H9 (cell line): ENCODE results near the gene CDH1. TPM values are rescaled to one million over a fixed set of nuclear protein-coding genes. Genes with fewer than 3 reads are reported as not detected.

Experiments used
- DNase-seq: peaks from one replicate; pipeline ENCODE4 v3.0.0-alpha.2; 2017
- H2AFZ ChIP-seq: one replicate; pipeline ENCODE4 v1.6.1; 2013; ENCODE audit warnings: mild to moderate bottlenecking, low read length, control low read depth, moderate library complexity
- H2AK5ac ChIP-seq: 2 replicates; pipeline ENCODE4 v1.6.1; 2013; ENCODE audit warnings: low read length, control low read depth, mixed read lengths; ENCODE audit not compliant: insufficient read length
- H2BK120ac ChIP-seq: one replicate; pipeline ENCODE4 v1.6.1; 2013; ENCODE audit warnings: low read depth, mild to moderate bottlenecking, low read length, control low read depth, inconsistent platforms; ENCODE audit not compliant: poor library complexity, severe bottlenecking
- H2BK12ac ChIP-seq: 2 replicates; pipeline ENCODE4 v1.6.1; 2013; ENCODE audit warnings: low read length, control low read depth, mixed read lengths, low read depth; ENCODE audit not compliant: insufficient read length
- H2BK15ac ChIP-seq: 2 replicates; pipeline ENCODE4 v1.6.1; 2013; ENCODE audit warnings: low read depth, low read length, control low read depth
- H2BK20ac ChIP-seq: one replicate; pipeline ENCODE4 v1.6.1; 2013; ENCODE audit warnings: low read depth, mild to moderate bottlenecking, low read length, control low read depth, inconsistent platforms; ENCODE audit not compliant: poor library complexity, severe bottlenecking
- H2BK5ac ChIP-seq: 2 replicates; pipeline ENCODE4 v1.6.1; 2013; ENCODE audit warnings: low read length, control low read depth, mixed read lengths; ENCODE audit not compliant: insufficient read length
- H3K14ac ChIP-seq: 2 replicates; pipeline ENCODE4 v1.6.1; 2013; ENCODE audit warnings: low read length, control low read depth; ENCODE audit not compliant: insufficient read depth
- H3K18ac ChIP-seq: 2 replicates; pipeline ENCODE4 v1.6.1; 2013; ENCODE audit warnings: low read depth, mild to moderate bottlenecking, mixed read lengths, low read length, control low read depth; ENCODE audit not compliant: insufficient read length
- H3K23ac ChIP-seq: 2 replicates; pipeline ENCODE4 v1.6.1; 2013; ENCODE audit warnings: low read length, control low read depth, mixed read lengths, low read depth; ENCODE audit not compliant: insufficient read length
- H3K23me2 ChIP-seq: 2 replicates; pipeline ENCODE4 v1.6.1; 2013; ENCODE audit warnings: low read depth, mild to moderate bottlenecking, mixed read lengths, low read length, control low read depth; ENCODE audit not compliant: insufficient read length, poor library complexity, severe bottlenecking
- H3K27ac ChIP-seq: 2 replicates; pipeline ENCODE4 v1.5.1; 2013; ENCODE audit warnings: low read length, control low read depth, mixed read lengths, low read depth; ENCODE audit not compliant: insufficient read length
- H3K27me3 ChIP-seq: 2 replicates; pipeline ENCODE4 v1.6.1; 2013; ENCODE audit warnings: low read length, control low read depth, inconsistent platforms; ENCODE audit not compliant: insufficient read depth
- H3K4ac ChIP-seq: 2 replicates; pipeline ENCODE4 v1.6.1; 2013; ENCODE audit warnings: low read depth, mild to moderate bottlenecking, control low read depth, inconsistent platforms, low read length, moderate library complexity
- H3K4me1 ChIP-seq: 2 replicates; pipeline ENCODE4 v1.6.1; 2013; ENCODE audit warnings: low read length, control low read depth, inconsistent platforms; ENCODE audit not compliant: insufficient read depth
- H3K4me2 ChIP-seq: 2 replicates; pipeline ENCODE4 v1.6.1; 2013; ENCODE audit warnings: low read length, control low read depth, mixed read lengths; ENCODE audit not compliant: insufficient read length, insufficient read depth
- H3K56ac ChIP-seq: 2 replicates; pipeline ENCODE4 v1.6.1; 2013; ENCODE audit warnings: low read depth, mild to moderate bottlenecking, mixed read lengths, low read length, control low read depth; ENCODE audit not compliant: insufficient read length
- H3K79me1 ChIP-seq: 2 replicates; pipeline ENCODE4 v1.6.1; 2013; ENCODE audit warnings: low read depth, mild to moderate bottlenecking, moderate library complexity, low read length, control low read depth, inconsistent platforms; ENCODE audit not compliant: insufficient read depth, poor library complexity, severe bottlenecking
- H3K79me2 ChIP-seq: 2 replicates; pipeline ENCODE4 v1.6.1; 2013; ENCODE audit warnings: low read length, control low read depth, inconsistent platforms; ENCODE audit not compliant: insufficient read depth
- H3K9ac ChIP-seq: 2 replicates; pipeline ENCODE4 v1.6.1; 2013; ENCODE audit warnings: low read length, control low read depth, mixed read lengths; ENCODE audit not compliant: insufficient read length; ENCODE audit errors: extremely low read depth
- H3K9me3 ChIP-seq: one replicate; pipeline ENCODE4 v1.6.1; 2013; ENCODE audit warnings: low read depth, low read length, inconsistent platforms; ENCODE audit not compliant: control insufficient read depth
- H3T11ph ChIP-seq: one replicate; pipeline ENCODE4 v1.6.1; 2013; ENCODE audit warnings: mild to moderate bottlenecking, low read length, control low read depth, inconsistent platforms
- H4K20me1 ChIP-seq: one replicate; pipeline ENCODE4 v1.6.1; 2013; ENCODE audit not compliant: control insufficient read depth, insufficient read length, insufficient read depth
- H4K5ac ChIP-seq: 2 replicates; pipeline ENCODE4 v1.6.1; 2013; ENCODE audit warnings: low read depth, mild to moderate bottlenecking, mixed read lengths, low read length, control low read depth; ENCODE audit not compliant: insufficient read length
- H4K8ac ChIP-seq: replicated peaks from 2 replicates; pipeline ENCODE4 v1.6.1; 2013; ENCODE audit warnings: low read length, control low read depth, mixed read lengths, low read depth; ENCODE audit not compliant: insufficient read length
- H4K91ac ChIP-seq: 2 replicates; pipeline ENCODE4 v1.6.1; 2013; ENCODE audit warnings: low read depth, mild to moderate bottlenecking, moderate library complexity, mixed read lengths, low read length, control low read depth; ENCODE audit not compliant: insufficient read length
- H3K27ac Mint-ChIP-seq, 3 experiments: 2 replicates in 2 of 3; 3 replicates in 1 of 3; pipeline ENCODE4 v1.8.0; 2020 to 2021; ENCODE audit warnings: mixed read lengths in 3 of 3, mild to moderate bottlenecking in 1 of 3, moderate library complexity in 1 of 3
- H3K27me3 Mint-ChIP-seq: 2 replicates; pipeline ENCODE4 v1.8.0; 2021; ENCODE audit warnings: low read depth, mild to moderate bottlenecking, moderate library complexity, mixed read lengths
- H3K36me3 Mint-ChIP-seq, 3 experiments: 2 replicates in 2 of 3; 3 replicates in 1 of 3; pipeline ENCODE4 v1.8.0; 2020 to 2021; ENCODE audit warnings: low read depth in 3 of 3, mixed read lengths in 3 of 3; ENCODE audit not compliant: insufficient read depth in 1 of 3
- H3K4me1 Mint-ChIP-seq, 2 experiments: 2 replicates each; pipeline ENCODE4 v1.8.0; 2020; ENCODE audit warnings: mixed read lengths in 2 of 2
- H3K4me3 Mint-ChIP-seq, 2 experiments: 2 replicates in 1 of 2; 3 replicates in 1 of 2; pipeline ENCODE4 v1.8.0; 2020 to 2021; ENCODE audit warnings: mild to moderate bottlenecking in 2 of 2, mixed read lengths in 2 of 2, moderate library complexity in 1 of 2
- H3K9me3 Mint-ChIP-seq, 2 experiments: 2 replicates in 1 of 2; 3 replicates in 1 of 2; pipeline ENCODE4 v1.8.0; 2020; ENCODE audit warnings: mild to moderate bottlenecking in 2 of 2, mixed read lengths in 2 of 2, moderate library complexity in 1 of 2
- CTCF ChIP-seq: fragments of 200-600 bp; sonication (generic); conservative IDR thresholded peaks from 3 replicates; pipeline ENCODE4 v1.8.0; 2021; ENCODE audit warnings: antibody characterized with exemption, mild to moderate bottlenecking
- WGBS: extraction: QIAGEN DNeasy Blood & Tissue Kit; methylation state at CpG from one replicate; pipeline ENCODE4 v1.1.7; 2013; ENCODE audit warnings: missing lambda C conversion rate, low lambda C conversion rate, mixed read lengths; ENCODE audit not compliant: insufficient read length; ENCODE audit errors: extremely low coverage; 5-methylcytosine and 5-hydroxymethylcytosine counted together
- total RNA-seq: library from RNA; stranded (reverse); gene quantifications from 2 replicates; pipeline ENCODE4 v1.2.1, GENCODE V29; 2021

CDH1 gene
- total RNA-seq, 1 experiment from 2014 or later, result 237 TPM

- Histone ChIP-seq H2AK5ac (no peak overlapping the region), H3K56ac (no peak overlapping the region), H3K27ac (peak overlapping the region; percentile 73), H2AFZ (no peak overlapping the region), H3K4me1 (peaks cover 2% of the 10 kb centered on the region; the same call in 1 of the 2 replicates), H3K9ac (no peak overlapping the region), H3K14ac (no peak overlapping the region), H2BK120ac (no peak overlapping the region), H3K27me3 (no peaks in the 10 kb centered on the region), H3K23me2 (no peaks in the 10 kb centered on the region), H3T11ph (no peak overlapping the region), H3K79me2 (no peaks in the 10 kb centered on the region), H3K4ac (no peak overlapping the region), H4K20me1 (no peaks in the 10 kb centered on the region), H4K8ac (no peak overlapping the region), H2BK20ac (no peak overlapping the region), H2BK15ac (no peak overlapping the region), H3K4me2 (peak overlapping the region; percentile 8), H4K91ac (no peak overlapping the region), H4K5ac (no peak overlapping the region), H3K9me3 (no peaks in the 10 kb centered on the region), H3K18ac (no peak overlapping the region), H2BK12ac (no peak overlapping the region), H2BK5ac (no peak overlapping the region), H3K79me1 (no peaks in the 10 kb centered on the region), H3K23ac (no peak overlapping the region)
- peaks cover 43 to 51% of the 10 kb centered on the region in 2 experiments for H3K4me1 Mint-ChIP-seq
- H3K36me3 Mint-ChIP-seq, result peaks cover 0 to 23% (median 18%) of the 10 kb centered on the region in 3 experiments; a peak in 6 of 7 replicates
- H3K4me3 Mint-ChIP-seq, result peak overlapping the region in 1 of 2 experiments; percentile 40; a peak in 3 of 5 replicates
- DNase-seq, result no peak
- H3K9me3 Mint-ChIP-seq, result no peaks in the 10 kb centered on the region
- no peak for TF ChIP-seq CTCF
- no peaks in the 10 kb centered on the region for H3K27me3 Mint-ChIP-seq
- H3K27ac Mint-ChIP-seq, result peak overlapping the region; percentile 98 to 99 (median 99)
- WGBS, result no CpG with 5 or more reads among the region's 9 CpGs
Observed at GRCh38 chr16:68790130-68790761, 53.2 kb downstream of the CDH1 start.
